ENCODE measurements around the gene GRWD1. TPM values are rescaled to one million over a fixed set of nuclear protein-coding genes. Genes with fewer than 3 reads are reported as not detected.

GRWD1 gene
- total RNA-seq = 77.6 and 77.8 TPM in 2 replicates

- Mint-ChIP-seq H3K4me3 (ENCODE audit: low read depth) (peak within 1 kb of the TSS; percentile 93), H3K36me3 (ENCODE audit: low read depth) (peaks cover 50% of the 10 kb centered on the region), H3K27me3 (ENCODE audit: low read depth) (peaks cover 21% of the 10 kb centered on the region), H3K27ac (peak within 1 kb of the TSS; percentile 86), H3K9me3 (no peaks in the 10 kb centered on the region), H3K4me1 (ENCODE audit: low read depth) (peaks cover 26% of the 10 kb centered on the region)
- intact Hi-C loops (cut with micrococcal nuclease) = loop anchor here (1.0 to 5.0 kb wide), 5 partner anchors 22 to 125 kb away; partner anchors contain the start of gene LMTK3
- peak; percentile 95 for DNase-seq (ENCODE audit: low spot score)
These were observed at the start of gene GRWD1 for GRCh38 chr19:48445606-48446481. Gene GRWD1 (plus strand): TSS chr19:48445983. CDS start chr19:48446006, 23 bp downstream.

DNA sequence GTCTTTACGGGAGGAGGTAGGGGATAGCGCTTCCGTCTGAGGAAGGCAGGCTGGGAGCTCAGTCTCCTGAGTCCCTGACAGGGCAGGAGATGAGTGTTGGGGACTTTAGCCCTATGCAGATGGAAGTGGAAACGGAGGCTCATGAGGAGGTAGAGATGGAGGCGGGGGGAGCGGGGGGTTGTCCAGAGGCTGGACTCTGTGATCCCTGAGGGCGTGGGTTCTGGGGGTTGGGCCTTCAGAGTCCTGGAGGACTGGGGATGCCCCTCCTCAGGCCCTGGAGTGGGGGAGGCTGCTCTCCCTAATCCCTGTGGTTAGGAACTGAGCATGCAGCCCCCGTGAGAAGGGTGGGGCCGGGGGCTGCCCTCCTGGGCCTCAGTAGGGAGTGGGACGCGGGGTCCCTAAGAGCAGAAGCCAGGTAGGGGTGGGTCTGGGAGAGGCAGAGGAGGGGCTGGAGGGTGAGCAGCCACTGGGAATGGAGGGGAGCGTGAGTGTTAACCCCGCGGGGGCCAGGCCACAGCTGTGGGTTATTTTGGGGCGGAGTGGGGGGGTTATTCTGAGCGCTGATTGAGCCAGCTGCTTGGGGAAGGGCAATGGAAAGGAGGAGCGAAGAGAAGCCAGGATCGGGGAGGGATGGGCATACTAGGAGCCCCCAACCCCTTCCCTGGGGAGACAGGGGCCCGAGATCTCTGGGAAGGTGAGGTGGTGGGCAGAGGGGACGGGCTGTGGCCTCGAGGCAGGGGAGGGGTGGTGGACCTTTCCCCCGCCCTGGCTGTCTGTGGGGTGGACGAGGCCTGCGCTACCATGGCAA is 49.6 kb upstream of the GRWD1 start:
- H3K9me3 Mint-ChIP-seq = peaks cover 4% of the 10 kb centered on the region
- no peak overlapping the region for H3K4me3 Mint-ChIP-seq (ENCODE audit: low read depth)
- H3K27ac Mint-ChIP-seq = no peak overlapping the region
- H3K27me3 Mint-ChIP-seq (ENCODE audit: low read depth) = peaks cover 49% of the 10 kb centered on the region
- intact Hi-C loops (cut with micrococcal nuclease) = loop anchor here (5.0 kb wide), 2 partner anchors 51 to 64 kb away; partner anchors contain the start of gene GRWD1
- peaks cover 29% of the 10 kb centered on the region for H3K4me1 Mint-ChIP-seq (ENCODE audit: low read depth)
- H3K36me3 Mint-ChIP-seq (ENCODE audit: low read depth) = no peaks in the 10 kb centered on the region
- no peak for DNase-seq (ENCODE audit: low spot score)

GRCh38 chr19:48396824-48397176 is 49.0 kb upstream of the GRWD1 start:
- H3K27ac Mint-ChIP-seq = no peak overlapping the region
- peaks cover 26% of the 10 kb centered on the region for H3K4me1 Mint-ChIP-seq (ENCODE audit: low read depth)
- H3K27me3 Mint-ChIP-seq (ENCODE audit: low read depth) = peaks cover 45% of the 10 kb centered on the region
- no peak overlapping the region for H3K4me3 Mint-ChIP-seq (ENCODE audit: low read depth)
- DNase-seq (ENCODE audit: low spot score) = no peak
- peaks cover 4% of the 10 kb centered on the region for H3K9me3 Mint-ChIP-seq
- no peaks in the 10 kb centered on the region for H3K36me3 Mint-ChIP-seq (ENCODE audit: low read depth)
- intact Hi-C loops (cut with micrococcal nuclease) = loop anchor here (5.0 kb wide), 2 partner anchors 51 to 64 kb away; partner anchors contain the start of gene GRWD1

DNA sequence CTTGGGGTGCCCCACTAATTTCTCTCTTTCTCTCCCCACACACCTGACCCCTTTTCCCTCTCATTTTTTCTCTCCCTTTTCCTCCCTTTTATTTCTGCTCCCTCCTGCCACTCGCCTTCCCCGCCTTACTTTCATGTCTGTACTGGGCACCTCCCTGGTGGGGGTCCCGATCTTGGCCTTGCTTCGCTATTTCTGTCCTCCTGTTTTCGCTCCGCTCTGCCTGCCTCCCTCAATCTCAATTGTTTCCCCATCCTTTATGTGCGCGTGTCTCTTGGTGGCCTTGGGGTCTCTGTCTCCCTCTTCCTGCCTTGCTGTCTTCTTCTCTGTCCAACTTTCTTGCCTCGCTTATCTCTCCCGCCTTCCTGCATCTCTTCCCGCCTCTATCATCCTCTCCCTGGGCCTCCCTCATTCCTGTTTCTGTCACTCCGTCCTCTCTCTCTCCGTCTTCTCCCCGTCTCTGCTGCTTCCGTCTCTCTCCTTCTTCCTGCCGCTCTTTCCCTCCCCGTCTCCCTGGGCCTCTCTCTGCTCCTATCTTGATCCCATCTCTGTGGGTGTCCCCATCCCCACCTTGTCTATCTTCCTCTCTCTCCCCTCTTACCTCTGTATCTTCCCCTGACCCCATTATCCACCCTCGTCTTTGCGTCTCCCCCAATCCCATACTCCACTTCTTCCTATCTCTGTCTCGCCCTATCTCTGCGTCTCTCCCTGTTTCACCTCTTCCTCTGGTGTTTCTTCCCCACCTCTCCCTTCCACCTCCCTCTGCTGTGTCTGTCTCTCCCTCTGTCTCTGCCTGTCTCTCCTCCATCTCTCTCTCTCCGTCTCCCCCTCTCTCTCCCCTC is 48.3 kb upstream of the GRWD1 start:
- Mint-ChIP-seq H3K9me3 (peaks cover 4% of the 10 kb centered on the region), H3K27me3 (ENCODE audit: low read depth) (peaks cover 43% of the 10 kb centered on the region), H3K27ac (peak overlapping the region; percentile 71), H3K4me1 (ENCODE audit: low read depth) (peaks cover 26% of the 10 kb centered on the region), H3K36me3 (ENCODE audit: low read depth) (no peaks in the 10 kb centered on the region), H3K4me3 (ENCODE audit: low read depth) (peak overlapping the region; percentile 88)
- DNase-seq (ENCODE audit: low spot score) = no peak
- intact Hi-C loops (cut with micrococcal nuclease) = loop anchor here (5.0 kb wide), 2 partner anchors 50 to 65 kb away; partner anchors contain the start of gene GRWD1

DNA sequence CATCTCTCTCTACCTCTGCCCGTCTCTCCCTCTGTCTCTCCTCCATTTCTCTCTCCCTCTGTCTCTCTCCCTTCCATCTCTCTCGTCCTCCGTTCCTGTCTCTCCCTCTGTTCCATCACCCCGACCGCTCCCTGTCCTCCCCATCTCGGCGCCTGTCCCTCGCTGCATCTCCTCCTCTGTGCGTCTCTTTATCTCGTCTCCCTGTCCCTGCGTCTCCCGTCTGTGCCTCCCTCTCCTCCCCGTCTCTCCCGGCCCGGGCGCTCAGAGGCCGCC is 47.7 kb upstream of the GRWD1 start:
- no peaks in the 10 kb centered on the region for H3K36me3 Mint-ChIP-seq (ENCODE audit: low read depth)
- peaks cover 4% of the 10 kb centered on the region for H3K9me3 Mint-ChIP-seq
- peak overlapping the region; percentile 71 for H3K27ac Mint-ChIP-seq
- H3K4me3 Mint-ChIP-seq (ENCODE audit: low read depth) = peak overlapping the region; percentile 88
- DNase-seq (ENCODE audit: low spot score) = no peak
- intact Hi-C loops (cut with micrococcal nuclease) = loop anchor here (5.0 kb wide), 2 partner anchors 49 to 66 kb away; partner anchors contain the start of gene GRWD1
- H3K4me1 Mint-ChIP-seq (ENCODE audit: low read depth) = peaks cover 26% of the 10 kb centered on the region
- H3K27me3 Mint-ChIP-seq (ENCODE audit: low read depth) = peaks cover 38% of the 10 kb centered on the region

GRCh38 chr19:48398375-48399235 is 47.2 kb upstream of the GRWD1 start:
- H3K9me3 Mint-ChIP-seq = peaks cover 4% of the 10 kb centered on the region
- H3K36me3 Mint-ChIP-seq (ENCODE audit: low read depth) = no peaks in the 10 kb centered on the region
- H3K4me3 Mint-ChIP-seq (ENCODE audit: low read depth) = no peak overlapping the region
- H3K4me1 Mint-ChIP-seq (ENCODE audit: low read depth) = peaks cover 28% of the 10 kb centered on the region
- peak; percentile 84 for DNase-seq (ENCODE audit: low spot score)
- no peak overlapping the region for H3K27ac Mint-ChIP-seq
- peaks cover 34% of the 10 kb centered on the region for H3K27me3 Mint-ChIP-seq (ENCODE audit: low read depth)
- intact Hi-C loops (cut with micrococcal nuclease) = loop anchor here (5.0 kb wide), 2 partner anchors 49 to 66 kb away; partner anchors contain the start of gene GRWD1

GRCh38 chr19:48400018-48400742 is 45.6 kb upstream of the GRWD1 start:
- intact Hi-C loops (cut with micrococcal nuclease) = no loop called here
- no peak overlapping the region for H3K4me3 Mint-ChIP-seq (ENCODE audit: low read depth)

DNA sequence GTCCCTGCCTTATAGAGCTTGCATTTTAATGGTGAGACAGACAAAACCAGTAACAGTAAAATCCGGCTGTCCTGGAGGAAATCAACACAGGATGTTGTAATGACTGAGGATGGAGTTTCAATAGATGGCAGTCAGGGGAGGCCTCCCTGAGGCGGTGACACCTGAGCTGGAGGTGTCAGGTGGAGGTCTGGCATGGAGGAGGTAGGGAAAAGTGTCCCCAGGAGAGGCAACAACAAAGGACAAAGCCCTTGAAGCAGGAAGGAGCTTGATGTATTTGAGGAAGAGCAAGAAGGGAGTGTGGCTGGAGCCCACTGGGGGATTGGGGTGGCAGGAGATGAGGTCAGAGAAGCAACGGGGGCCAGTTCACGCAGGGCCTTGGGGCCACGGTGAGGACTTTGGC is 44.5 kb upstream of the GRWD1 start:
- intact Hi-C loops (cut with micrococcal nuclease) = no loop called here
- Mint-ChIP-seq H3K4me1 (ENCODE audit: low read depth) (peaks cover 23% of the 10 kb centered on the region), H3K27me3 (ENCODE audit: low read depth) (peaks cover 18% of the 10 kb centered on the region), H3K36me3 (ENCODE audit: low read depth) (no peaks in the 10 kb centered on the region), H3K9me3 (peaks cover 4% of the 10 kb centered on the region), H3K27ac (no peak overlapping the region), H3K4me3 (ENCODE audit: low read depth) (no peak overlapping the region)
- DNase-seq (ENCODE audit: low spot score) = no peak

More at GRCh38 chr19:48400018-48400742, 45.6 kb upstream of the GRWD1 start:
- DNase-seq (ENCODE audit: low spot score) = no peak
- Mint-ChIP-seq H3K27me3 (ENCODE audit: low read depth) (peaks cover 26% of the 10 kb centered on the region), H3K9me3 (peaks cover 4% of the 10 kb centered on the region), H3K4me1 (ENCODE audit: low read depth) (peaks cover 25% of the 10 kb centered on the region), H3K27ac (no peak overlapping the region), H3K36me3 (ENCODE audit: low read depth) (no peaks in the 10 kb centered on the region)

GRCh38 chr19:48403606-48404005 is 42.2 kb upstream of the GRWD1 start:
- H3K27ac Mint-ChIP-seq = no peak overlapping the region
- intact Hi-C loops (cut with micrococcal nuclease) = loop anchor here (2.0 kb wide), 1 partner anchor 15 kb away; no protein-coding TSS in a partner anchor
- H3K9me3 Mint-ChIP-seq = peaks cover 4% of the 10 kb centered on the region
- peaks cover 13% of the 10 kb centered on the region for H3K4me1 Mint-ChIP-seq (ENCODE audit: low read depth)
- no peak overlapping the region for H3K4me3 Mint-ChIP-seq (ENCODE audit: low read depth)
- H3K36me3 Mint-ChIP-seq (ENCODE audit: low read depth) = no peaks in the 10 kb centered on the region
- DNase-seq (ENCODE audit: low spot score) = no peak
- H3K27me3 Mint-ChIP-seq (ENCODE audit: low read depth) = peaks cover 12% of the 10 kb centered on the region

- Mint-ChIP-seq H3K4me3 (ENCODE audit: low read depth) (no peak overlapping the region), H3K27me3 (ENCODE audit: low read depth) (peaks cover 13% of the 10 kb centered on the region), H3K4me1 (ENCODE audit: low read depth) (peaks cover 7% of the 10 kb centered on the region), H3K27ac (no peak overlapping the region), H3K9me3 (no peaks in the 10 kb centered on the region), H3K36me3 (ENCODE audit: low read depth) (no peaks in the 10 kb centered on the region)
- DNase-seq (ENCODE audit: low spot score) = no peak
- intact Hi-C loops (cut with micrococcal nuclease) = no loop called here
These were observed 40.6 kb upstream of the GRWD1 start for GRCh38 chr19:48405010-48405659.

DNA sequence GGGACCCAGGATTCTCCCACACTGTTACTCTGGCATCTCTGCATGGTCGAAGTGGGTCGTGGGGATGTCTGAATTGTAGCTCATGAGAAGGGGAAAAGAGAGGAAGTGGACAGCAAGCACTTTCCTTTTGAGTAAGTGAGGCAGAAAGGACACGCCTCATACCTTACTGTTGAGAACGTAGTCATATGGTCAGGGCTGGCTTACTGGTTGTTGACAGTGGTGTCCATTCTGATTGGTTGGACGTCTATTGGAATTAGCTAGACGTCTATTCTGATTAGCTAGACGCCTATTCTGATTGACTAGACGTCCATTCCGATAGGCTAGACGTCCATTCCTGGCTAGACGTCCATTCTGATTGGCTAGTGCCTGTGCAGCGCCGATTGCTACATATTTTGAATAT is 39.9 kb upstream of the GRWD1 start:
- no peak overlapping the region for H3K4me3 Mint-ChIP-seq (ENCODE audit: low read depth)
- no peak overlapping the region for H3K27ac Mint-ChIP-seq
- DNase-seq (ENCODE audit: low spot score) = no peak
- H3K9me3 Mint-ChIP-seq = no peaks in the 10 kb centered on the region
- peaks cover 4% of the 10 kb centered on the region for H3K4me1 Mint-ChIP-seq (ENCODE audit: low read depth)
- H3K36me3 Mint-ChIP-seq (ENCODE audit: low read depth) = no peaks in the 10 kb centered on the region
- H3K27me3 Mint-ChIP-seq (ENCODE audit: low read depth) = peaks cover 13% of the 10 kb centered on the region
- intact Hi-C loops (cut with micrococcal nuclease) = no loop called here
